A549 (cell line): Measurements from ENCODE around the gene BMAL1. TPM values are rescaled to one million over a fixed set of nuclear protein-coding genes. Genes with fewer than 3 reads are reported as not detected.

ENCODE experiments used
- ATAC-seq, 2 experiments: fragments of 200-7000 bp in 1 of 2; fragments of >200 bp in 1 of 2; cut with Nextera tagmentation in 1 of 2; cut with Tn5 transposase in 1 of 2; 3 replicates each; pipeline versions ENCODE4 v1.8.0 to v1.9.1; 2018 to 2020; ENCODE audit warnings: mild to moderate bottlenecking in 1 of 2, moderate library complexity in 1 of 2
- CTCF ChIA-PET: fragments of 300-600 bp; sonication (Branson Sonifier 250); formaldehyde crosslinking; extraction: SDS; loops from one replicate; lab custom pipeline; 2021; ENCODE audit warnings: antibody characterized with exemption, inconsistent platforms; lab: Yijun Ruan, JAX
- POLR2A ChIA-PET: fragments of 350-600 bp; formaldehyde crosslinking; extraction: SDS; loops from one replicate; lab custom pipeline; 2021; ENCODE audit warnings: antibody characterized with exemption, inconsistent platforms; lab: Yijun Ruan, JAX
- DNase-seq, 2 experiments: peaks; one replicate each; pipeline versions ENCODE4 v3.0.0 to v3.0.0-alpha.2; 2011 to 2016; ENCODE audit warnings: low read depth in 1 of 2, low spot score in 1 of 2
- FAIRE-seq: peaks from 2 replicates; lab custom pipeline; 2011; peaks lifted over from hg19 to GRCh38; lab: Jason Lieb, UNC
- H3K27ac ChIP-seq, 2 experiments: fragments of >200 bp; sonication (Bioruptor Twin); formaldehyde crosslinking; 3 replicates each; pipeline ENCODE4 v1.5.1; 2016 to 2017
- H3K4me1 ChIP-seq: fragments of >200 bp; sonication (Bioruptor Twin); formaldehyde crosslinking; 3 replicates; pipeline ENCODE4 v1.6.1; 2016
- H3K4me2 ChIP-seq: fragments of >200 bp; sonication (Bioruptor Twin); formaldehyde crosslinking; 3 replicates; pipeline ENCODE4 v1.6.1; 2016
- H3K4me3 ChIP-seq: fragments of >200 bp; sonication (Bioruptor Twin); formaldehyde crosslinking; 3 replicates; pipeline ENCODE4 v1.5.1; 2016
- H3K9me3 ChIP-seq: fragments of >200 bp; sonication (Bioruptor Twin); formaldehyde crosslinking; 3 replicates; pipeline ENCODE4 v1.6.1; 2016
- ATOH8 ChIP-seq: fragments of 250-450 bp; sonication (Bioruptor Pico); IDR thresholded peaks from 2 replicates; pipeline ENCODE4 v1.5.0; 2020; ENCODE audit warnings: low read depth, mild to moderate bottlenecking, moderate library complexity
- CBX2 ChIP-seq: fragments of 200-600 bp; sonication (generic); IDR thresholded peaks from 2 replicates; pipeline ENCODE4 v1.6.1; 2016; ENCODE audit warnings: low read depth, mild to moderate bottlenecking, borderline replicate concordance
- CBX8 ChIP-seq: fragments of 200-600 bp; sonication (generic); IDR thresholded peaks from 2 replicates; pipeline ENCODE4 v1.6.1; 2016
- CEBPB ChIP-seq, 2 experiments: fragments of >200 bp in 1 of 2; sonication (Bioruptor Twin) in 1 of 2; formaldehyde crosslinking in 1 of 2; IDR thresholded peaks; 2 replicates each; pipeline ENCODE4 v1.6.1; 2012 to 2016
- CHD2 ChIP-seq: fragments of 150-350 bp; IDR thresholded peaks from 2 replicates; pipeline ENCODE4 v1.6.1; 2014; ENCODE audit warnings: low read length; ENCODE audit not compliant: partially characterized antibody
- EHF ChIP-seq: fragments of 250-450 bp; sonication (Bioruptor Pico); IDR thresholded peaks from 2 replicates; pipeline ENCODE4 v1.5.0; 2020; ENCODE audit warnings: mild to moderate bottlenecking
- EHMT2 ChIP-seq: fragments of 200-600 bp; sonication (generic); IDR thresholded peaks from 2 replicates; pipeline ENCODE4 v1.6.1; 2016; ENCODE audit warnings: antibody characterized with exemption, low read depth, mild to moderate bottlenecking, moderate library complexity
- ESRRA ChIP-seq: fragments of 150-350 bp; IDR thresholded peaks from 2 replicates; pipeline ENCODE4 v1.6.1; 2014; ENCODE audit warnings: mild to moderate bottlenecking, low read length, borderline replicate concordance
- FOSB ChIP-seq: fragments of 250-450 bp; sonication (Bioruptor Pico); IDR thresholded peaks from 2 replicates; pipeline ENCODE4 v1.5.0; 2020; ENCODE audit warnings: mild to moderate bottlenecking, moderate library complexity
- HEYL ChIP-seq: fragments of 250-450 bp; sonication (Bioruptor Pico); IDR thresholded peaks from 2 replicates; pipeline ENCODE4 v1.8.0; 2021; ENCODE audit warnings: mild to moderate bottlenecking, moderate library complexity
- HOXA7 ChIP-seq: fragments of 250-450 bp; sonication (Bioruptor Pico); IDR thresholded peaks from 2 replicates; pipeline ENCODE4 v1.5.0; 2020; ENCODE audit warnings: mild to moderate bottlenecking, moderate library complexity
- KDM5A ChIP-seq: fragments of 200-600 bp; sonication (generic); IDR thresholded peaks from 2 replicates; pipeline ENCODE4 v1.6.1; 2016; ENCODE audit warnings: antibody characterized with exemption, mild to moderate bottlenecking
- NR3C1 ChIP-seq: fragments of >200 bp; sonication (Bioruptor Twin); formaldehyde crosslinking; IDR thresholded peaks from 3 replicates; pipeline ENCODE4 v1.6.1; 2017
- PBX3 ChIP-seq: IDR thresholded peaks from 2 replicates; pipeline ENCODE4 v1.6.1; 2012
- PHF8 ChIP-seq: fragments of 200-600 bp; sonication (generic); IDR thresholded peaks from 2 replicates; pipeline ENCODE4 v1.6.1; 2016; ENCODE audit warnings: low read depth, mild to moderate bottlenecking, antibody characterized with exemption, moderate library complexity, borderline replicate concordance
- POLR2A ChIP-seq: IDR thresholded peaks from 2 replicates; pipeline ENCODE4 v1.6.1; 2012; ENCODE audit warnings: mild to moderate bottlenecking, low read length
- RNF2 ChIP-seq: fragments of 200-600 bp; sonication (generic); IDR thresholded peaks from 2 replicates; pipeline ENCODE4 v1.6.1; 2016; ENCODE audit warnings: low read depth, mild to moderate bottlenecking, antibody characterized with exemption, moderate library complexity, borderline replicate concordance
- ZC3H11A ChIP-seq: fragments of 450-650 bp; IDR thresholded peaks from 2 replicates; pipeline ENCODE4 v1.6.1; 2014; ENCODE audit warnings: antibody characterized with exemption, mild to moderate bottlenecking
- ZNF302 ChIP-seq: fragments of 250-450 bp; sonication (Bioruptor Pico); IDR thresholded peaks from 2 replicates; pipeline ENCODE4 v1.9.0; 2021; ENCODE audit warnings: inconsistent platforms, mild to moderate bottlenecking, moderate library complexity
- ZSCAN20 ChIP-seq: fragments of 250-450 bp; sonication (Bioruptor Pico); IDR thresholded peaks from 2 replicates; pipeline ENCODE4 v1.8.0; 2022; ENCODE audit warnings: mild to moderate bottlenecking, moderate library complexity
- WGBS: methylation state at CpG from one replicate; pipeline ENCODE4 v1.1.6; 2017; ENCODE audit errors: missing lambda C conversion rate; 5-methylcytosine and 5-hydroxymethylcytosine counted together
- polyA plus RNA-seq, 4 experiments: library from polyadenylated mRNA; depleted of rRNA in 3 of 4; stranded (reverse); fragments of >200 nt; fragmentation: RNase III in 1 of 4; extraction: RNeasy Plus Mini Kit Qiagen cat#74134 plus additional on column Dnase treatment in 1 of 4; gene quantifications; 2 replicates in 3 of 4; 3 replicates in 1 of 4; pipeline ENCODE4 v1.2.3, GENCODE V29; 2011 to 2017
- TF ChIP-seq, protein P1 (sequence below): fragments of >200 bp; sonication (Bioruptor Twin); formaldehyde crosslinking; IDR thresholded peaks from 3 replicates; pipeline ENCODE4 v1.5.1; 2016

BMAL1 gene
- polyA plus RNA-seq, 2 of the 4 experiments (the other 2 are of a cell fraction) = 28.6 to 29.2 TPM

- ATAC-seq (peak; percentile 54 to 58; a peak in 3 of 6 replicates), FAIRE-seq (no peak), DNase-seq (peak in 1 of 2 experiments; percentile 8)
- 75% methylated on average over 4 of the region's 4 CpGs for WGBS
- H3K4me1 ChIP-seq = peaks cover 6% of the 10 kb centered on the region; the same call in 1 of the 3 replicates
- TF ChIP-seq FOSB = no peak
- TF ChIP-seq CEBPB (IDR thresholded peaks at IDR 0.05) = no peak
- TF ChIP-seq PBX3 = no peak
- no peak for TF ChIP-seq ZC3H11A
- no peak for TF ChIP-seq RNF2
- no peak for TF ChIP-seq PHF8
- TF ChIP-seq HEYL (CRISPR knock-in tag) = no peak
- H3K4me2 ChIP-seq = no peak overlapping the region
- H3K27ac ChIP-seq = no peak overlapping the region
- CTCF ChIA-PET = interaction anchor here (0.5 to 4.6 kb wide), 6 partner anchors 19 to 157 kb away, joined by 3 to 21 read pairs (median 4); no protein-coding TSS in a partner anchor
- no peak overlapping the region for H3K4me3 ChIP-seq
- POLR2A ChIA-PET = no interaction called here
- no peaks in the 10 kb centered on the region for H3K9me3 ChIP-seq
Measured at GRCh38 chr11:13367115-13367514, 89.5 kb downstream of the BMAL1 start.

- DNase-seq (no peak), FAIRE-seq (no peak), ATAC-seq (no peak)
- Histone ChIP-seq H3K4me2 (no peak overlapping the region), H3K9me3 (no peaks in the 10 kb centered on the region), H3K4me1 (peaks cover 6% of the 10 kb centered on the region; the same call in 1 of the 3 replicates), H3K27ac (no peak overlapping the region), H3K4me3 (no peak overlapping the region)
- ChIA-PET POLR2A (no interaction called here), CTCF (interaction anchor here (1.1 to 2.4 kb wide), 3 partner anchors 12 to 25 kb away, joined by 3 to 9 read pairs (median 3); no protein-coding TSS in a partner anchor)
- WGBS = 76% methylated on average over 5 of the region's 5 CpGs
- TF ChIP-seq EHMT2 (no peak), CHD2 (no peak), KDM5A (no peak), EHF (CRISPR knock-in tag) (no peak), NR3C1 (no peak), ATOH8 (no peak)
Measured at GRCh38 chr11:13368041-13368446, 90.5 kb downstream of the BMAL1 start.

DNA sequence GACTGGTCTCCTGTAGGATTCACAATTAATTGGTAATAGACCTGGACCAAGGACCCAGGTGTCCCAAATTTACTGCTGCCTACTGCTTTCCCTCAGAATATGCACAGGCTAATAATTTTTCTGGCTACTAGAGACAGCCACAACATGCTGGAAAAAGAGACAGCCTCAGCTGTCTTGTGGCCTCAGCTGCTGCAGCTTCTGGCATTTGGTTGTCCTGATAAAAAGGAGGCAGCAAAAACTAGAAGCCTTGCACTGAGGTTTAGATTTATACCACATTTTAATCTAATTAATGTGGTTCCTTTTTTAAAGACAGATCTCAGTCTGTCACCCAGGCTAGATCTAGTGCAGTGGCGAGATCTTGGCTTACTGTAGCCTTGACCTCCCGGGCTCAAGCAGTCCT is 95.6 kb downstream of the BMAL1 start:
- ATAC-seq (no peak), FAIRE-seq (no peak), DNase-seq (no peak)
- no peak overlapping the region for H3K27ac ChIP-seq
- no peak overlapping the region for H3K4me2 ChIP-seq
- POLR2A ChIA-PET = no interaction called here
- WGBS = 64% methylated on average over 2 of the region's 2 CpGs
- no peak overlapping the region for H3K4me3 ChIP-seq
- no peaks in the 10 kb centered on the region for H3K4me1 ChIP-seq
- no peaks in the 10 kb centered on the region for H3K9me3 ChIP-seq
- TF ChIP-seq ESRRA = no peak
- TF ChIP-seq, all 56 proteins: peak for 0
- CTCF ChIA-PET = interaction anchor here (0.6 to 1.5 kb wide), 7 partner anchors 8 to 1585 kb away, joined by 3 to 8 read pairs (median 4); no protein-coding TSS in a partner anchor

DNA sequence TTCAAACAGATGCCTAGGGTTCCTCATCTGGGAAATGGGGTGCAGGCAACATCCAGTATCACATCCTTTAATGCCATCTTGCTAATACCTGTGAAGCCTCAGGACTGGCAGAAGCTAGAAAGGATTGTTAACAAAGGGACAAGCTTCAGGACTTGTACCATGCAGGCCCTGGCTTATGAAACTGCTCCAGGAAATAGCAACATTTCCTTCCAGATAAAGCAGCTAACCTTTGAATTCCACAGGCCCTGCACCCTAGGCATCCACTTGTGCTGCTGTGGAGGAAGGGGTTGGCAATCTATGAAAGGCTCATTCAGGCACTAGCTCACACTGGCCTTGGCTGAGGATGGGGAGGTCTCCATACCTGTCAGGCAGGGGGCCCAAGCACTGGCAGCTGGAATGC is 98.2 kb downstream of the BMAL1 start:
- FAIRE-seq = no peak
- ATAC-seq = no peak
- no peak overlapping the region for H3K4me3 ChIP-seq
- H3K9me3 ChIP-seq = no peaks in the 10 kb centered on the region
- POLR2A ChIA-PET = no interaction called here
- TF ChIP-seq ZSCAN20 (CRISPR knock-in tag) (no peak), CBX8 (no peak), POLR2A (no peak), HOXA7 (CRISPR knock-in tag) (no peak), EHF (CRISPR knock-in tag) (no peak), ZNF302 (CRISPR knock-in tag) (no peak), CBX2 (no peak), ATOH8 (no peak)
- TF ChIP-seq, protein P1, sequence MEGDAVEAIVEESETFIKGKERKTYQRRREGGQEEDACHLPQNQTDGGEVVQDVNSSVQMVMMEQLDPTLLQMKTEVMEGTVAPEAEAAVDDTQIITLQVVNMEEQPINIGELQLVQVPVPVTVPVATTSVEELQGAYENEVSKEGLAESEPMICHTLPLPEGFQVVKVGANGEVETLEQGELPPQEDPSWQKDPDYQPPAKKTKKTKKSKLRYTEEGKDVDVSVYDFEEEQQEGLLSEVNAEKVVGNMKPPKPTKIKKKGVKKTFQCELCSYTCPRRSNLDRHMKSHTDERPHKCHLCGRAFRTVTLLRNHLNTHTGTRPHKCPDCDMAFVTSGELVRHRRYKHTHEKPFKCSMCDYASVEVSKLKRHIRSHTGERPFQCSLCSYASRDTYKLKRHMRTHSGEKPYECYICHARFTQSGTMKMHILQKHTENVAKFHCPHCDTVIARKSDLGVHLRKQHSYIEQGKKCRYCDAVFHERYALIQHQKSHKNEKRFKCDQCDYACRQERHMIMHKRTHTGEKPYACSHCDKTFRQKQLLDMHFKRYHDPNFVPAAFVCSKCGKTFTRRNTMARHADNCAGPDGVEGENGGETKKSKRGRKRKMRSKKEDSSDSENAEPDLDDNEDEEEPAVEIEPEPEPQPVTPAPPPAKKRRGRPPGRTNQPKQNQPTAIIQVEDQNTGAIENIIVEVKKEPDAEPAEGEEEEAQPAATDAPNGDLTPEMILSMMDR = no peak
- CTCF ChIA-PET = interaction anchor here (0.6 to 2.3 kb wide), 6 partner anchors 8 to 195 kb away, joined by 3 to 10 read pairs (median 4); no protein-coding TSS in a partner anchor
- H3K4me1 ChIP-seq = no peaks in the 10 kb centered on the region
- DNase-seq = no peak
- no peak overlapping the region for H3K4me2 ChIP-seq
- H3K27ac ChIP-seq = no peak overlapping the region
